GM20000 (cell line): ENCODE measurements around the gene SLC7A14.

Source experiments
- DNase-seq: peaks from one replicate; pipeline ENCODE4 v3.0.0; 2012; ENCODE audit warnings: low spot score
- CTCF ChIP-seq: IDR thresholded peaks from 2 replicates; pipeline ENCODE4 v1.5.1; 2012; ENCODE audit warnings: mild to moderate bottlenecking, control low read depth; ENCODE audit errors: extremely low read depth, missing control alignments

Gene SLC7A14

DNA sequence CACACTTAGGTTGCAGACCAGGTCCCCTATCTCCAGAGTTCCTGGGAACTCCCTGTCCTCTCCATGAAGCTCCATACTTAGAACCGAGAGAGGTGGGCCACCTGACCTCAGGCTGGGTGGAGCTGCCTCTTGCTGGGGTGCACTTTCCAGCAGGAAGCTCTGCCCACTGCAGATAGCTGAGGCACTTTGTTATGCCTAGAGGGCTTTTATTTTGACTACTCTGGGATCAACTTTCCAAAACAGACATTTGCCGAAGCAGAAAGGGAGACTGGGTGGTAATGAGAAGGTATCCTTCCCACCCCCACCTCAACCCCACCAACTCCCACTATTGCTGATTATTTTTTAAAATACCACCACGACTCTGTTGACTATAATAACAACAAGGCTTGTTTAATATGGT, 112.5 kb downstream of the SLC7A14 start:
- TF ChIP-seq CTCF = no peak
- DNase-seq = no peak

GRCh38 chr3:170471149-170471548, 114.7 kb downstream of the SLC7A14 start:
- TF ChIP-seq CTCF = no peak
- DNase-seq = no peak

GRCh38 chr3:170470063-170471016, 115.5 kb downstream of the SLC7A14 start:
- DNase-seq = no peak
- TF ChIP-seq CTCF = no peak

- no peak for TF ChIP-seq CTCF
- DNase-seq = no peak
Measured at GRCh38 chr3:170469151-170470062, 116.5 kb downstream of the SLC7A14 start.

GRCh38 chr3:170467571-170468147, 118.2 kb downstream of the SLC7A14 start:
- TF ChIP-seq CTCF = no peak
- no peak for DNase-seq

DNA sequence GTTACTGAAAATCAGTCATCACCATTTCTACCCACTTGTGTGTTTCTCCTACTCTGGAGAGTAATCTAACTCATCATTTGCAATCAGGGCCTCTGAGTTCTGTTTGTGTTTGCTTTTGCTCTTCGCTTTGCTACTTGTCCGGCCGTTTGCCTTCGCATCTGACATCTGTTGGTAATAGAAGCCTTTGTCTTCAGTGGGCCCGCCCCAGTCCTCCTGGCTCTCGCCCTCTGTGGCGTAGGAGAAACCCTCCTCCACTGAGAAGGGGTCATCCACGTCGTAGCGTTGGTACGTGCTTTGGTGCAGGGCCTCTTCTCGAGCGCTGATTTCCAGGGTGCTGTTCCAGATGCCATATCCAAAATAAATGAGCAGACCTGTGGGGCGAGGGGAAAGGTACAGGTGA, 118.9 kb downstream of the SLC7A14 start:
- no peak for TF ChIP-seq CTCF
- DNase-seq = no peak
